ENCODE data around the gene SLC9A1.

- TF ChIP-seq CTCF (IDR thresholded peaks at IDR 0.05) (no peak), POLR2A (IDR thresholded peaks at IDR 0.05) (no peak)
Observed at GRCh38 chr1:27142464-27142863, 12.5 kb downstream of the SLC9A1 start.
